Liver (tissue), 9 donors: Measurements from ENCODE around the gene PDE9A. TPM values are rescaled to one million over a fixed set of nuclear protein-coding genes. Genes with fewer than 3 reads are reported as not detected.

ENCODE experiments used
- DNase-seq: peaks from one replicate; pipeline ENCODE4 v3.0.0-alpha.2; 2017; ENCODE audit warnings: low spot score
- H3K27ac ChIP-seq, 2 donors: one replicate each; pipeline ENCODE4 v1.7.0; 2013; ENCODE audit warnings: inconsistent platforms in 2 of 2, low read length in 2 of 2, control low read depth in 1 of 2, low read depth in 1 of 2, mild to moderate bottlenecking in 1 of 2
- H3K27me3 ChIP-seq, 4 donors: one replicate each; pipeline versions ENCODE4 v1.6.1 to v1.7.0; 2013; ENCODE audit warnings: low read length in 3 of 4, inconsistent platforms in 1 of 4, mild to moderate bottlenecking in 1 of 4, moderate library complexity in 1 of 4; ENCODE audit not compliant: control insufficient read depth in 4 of 4, insufficient read depth in 4 of 4
- H3K36me3 ChIP-seq, 4 donors: one replicate each; pipeline versions ENCODE4 v1.6.1 to v1.7.0; 2013; ENCODE audit warnings: low read length in 3 of 4, mild to moderate bottlenecking in 3 of 4, low read depth in 1 of 4, moderate library complexity in 1 of 4; ENCODE audit not compliant: control insufficient read depth in 4 of 4, insufficient read depth in 3 of 4
- H3K4me1 ChIP-seq, 4 donors: one replicate each; pipeline versions ENCODE4 v1.6.1 to v1.7.0; 2013; ENCODE audit warnings: low read length in 3 of 4, mild to moderate bottlenecking in 3 of 4, moderate library complexity in 1 of 4; ENCODE audit not compliant: control insufficient read depth in 4 of 4, insufficient read depth in 4 of 4
- H3K4me3 ChIP-seq, 3 donors: one replicate each; pipeline versions ENCODE4 v1.6.1 to v1.7.0; 2013; ENCODE audit warnings: low read length in 3 of 3, control low read depth in 1 of 3, low read depth in 1 of 3, mild to moderate bottlenecking in 1 of 3
- H3K9ac ChIP-seq, 2 donors: one replicate each; pipeline ENCODE4 v1.7.0; 2013; ENCODE audit warnings: low read length in 2 of 2, mild to moderate bottlenecking in 2 of 2, moderate library complexity in 2 of 2, control low read depth in 1 of 2, low read depth in 1 of 2
- H3K9me3 ChIP-seq, 4 donors: one replicate each; pipeline versions ENCODE4 v1.6.1 to v1.7.0; 2013; ENCODE audit warnings: low read length in 3 of 4; ENCODE audit not compliant: control insufficient read depth in 4 of 4
- EGR1 ChIP-seq, 2 donors: IDR thresholded peaks; 2 replicates each; pipeline ENCODE4 v1.6.1; 2016 to 2018; ENCODE audit warnings: antibody characterized with exemption in 2 of 2, low read depth in 2 of 2
- FOXA1 ChIP-seq: IDR thresholded peaks from 2 replicates; pipeline ENCODE4 v1.6.1; 2016; ENCODE audit warnings: antibody characterized with exemption
- FOXA2 ChIP-seq: IDR thresholded peaks from 2 replicates; pipeline ENCODE4 v1.6.1; 2016; ENCODE audit warnings: antibody characterized with exemption
- GABPA ChIP-seq, 2 donors: IDR thresholded peaks in 1 of 2; conservative IDR thresholded peaks in 1 of 2; 2 replicates each; pipeline ENCODE4 v1.6.1; 2016; ENCODE audit warnings: antibody characterized with exemption in 2 of 2, mild to moderate bottlenecking in 1 of 2, moderate library complexity in 1 of 2
- HNF4A ChIP-seq, 2 donors: conservative IDR thresholded peaks; 2 replicates each; pipeline ENCODE4 v1.6.1; 2016; ENCODE audit warnings: antibody characterized with exemption in 2 of 2, mild to moderate bottlenecking in 2 of 2
- HNF4G ChIP-seq: IDR thresholded peaks from 2 replicates; pipeline ENCODE4 v1.6.1; 2016; ENCODE audit warnings: antibody characterized with exemption
- JUND ChIP-seq, 2 donors: IDR thresholded peaks; 2 replicates each; pipeline ENCODE4 v1.6.1; 2016; ENCODE audit warnings: antibody characterized with exemption in 2 of 2
- NR2F2 ChIP-seq: IDR thresholded peaks from 2 replicates; pipeline ENCODE4 v1.6.1; 2016; ENCODE audit warnings: antibody characterized with exemption
- RAD21 ChIP-seq, 2 donors: IDR thresholded peaks; 2 replicates each; pipeline ENCODE4 v1.6.1; 2016; ENCODE audit warnings: antibody characterized with exemption in 2 of 2, mild to moderate bottlenecking in 2 of 2
- RXRA ChIP-seq, 2 donors: IDR thresholded peaks; 2 replicates each; pipeline ENCODE4 v1.6.1; 2017 to 2018; ENCODE audit warnings: antibody characterized with exemption in 2 of 2, mild to moderate bottlenecking in 1 of 2
- SP1 ChIP-seq: IDR thresholded peaks from 2 replicates; pipeline ENCODE4 v1.6.1; 2018; ENCODE audit warnings: antibody characterized with exemption, mild to moderate bottlenecking
- TAF1 ChIP-seq: conservative IDR thresholded peaks from 2 replicates; pipeline ENCODE4 v1.6.1; 2016; ENCODE audit warnings: antibody characterized with exemption, mild to moderate bottlenecking
- YY1 ChIP-seq: IDR thresholded peaks from 2 replicates; pipeline ENCODE4 v1.6.1; 2016; ENCODE audit warnings: antibody characterized with exemption, mild to moderate bottlenecking
- ZBTB33 ChIP-seq: IDR thresholded peaks from 2 replicates; pipeline ENCODE4 v1.6.1; 2016; ENCODE audit warnings: antibody characterized with exemption
- WGBS: extraction: QIAGEN DNeasy Blood & Tissue Kit; methylation state at CpG from one replicate; pipeline ENCODE4 v1.1.7; 2013; 5-methylcytosine and 5-hydroxymethylcytosine counted together
- polyA plus RNA-seq, 2 donors: library from polyadenylated mRNA; stranded (reverse) in 1 of 2; unstranded in 1 of 2; fragments of 200-250 nt in 1 of 2; fragments of >200 nt in 1 of 2; fragmentation: Nextera tagmentation in 1 of 2; extraction: Ambion mirVana in 1 of 2; gene quantifications; one replicate each; pipeline versions ENCODE4 v1.2.1 to v1.2.3, GENCODE V29; 2013 to 2015
- total RNA-seq, 2 donors: library from RNA; depleted of rRNA; stranded (reverse); fragments of >200 nt; gene quantifications; one replicate each; pipeline ENCODE4 v1.2.3, GENCODE V29; 2014
- TF ChIP-seq, protein P1 (sequence below): IDR thresholded peaks from 2 replicates; pipeline ENCODE4 v1.6.1; 2016; ENCODE audit warnings: antibody characterized with exemption
- TF ChIP-seq, protein P2 (sequence below): IDR thresholded peaks from 2 replicates; pipeline ENCODE4 v1.6.1; 2016; ENCODE audit warnings: antibody characterized with exemption, mild to moderate bottlenecking
- TF ChIP-seq, protein P3 (sequence below): IDR thresholded peaks from 2 replicates; pipeline ENCODE4 v1.6.1; 2016; ENCODE audit warnings: antibody characterized with exemption
- donor health status: healthy.
- donor health status: healthy.
- donor health status: healthy.
- donor health status: healthy.
- donor health status: healthy.

The PDE9A gene
- total and polyA plus RNA-seq, 4 donors = 1.5 to 4.2 (median 2.7) TPM

- TF ChIP-seq SP1 (no peak), JUND (IDR thresholded peaks at IDR 0.05) (no peak), HNF4A (conservative IDR thresholded peaks at IDR 0.05) (no peak), GABPA (IDR thresholded peaks at IDR 0.05 in 1 of 2, conservative IDR thresholded peaks at IDR 0.05 in 1 of 2) (no peak), FOXA2 (no peak), ZBTB33 (no peak), RAD21 (IDR thresholded peaks at IDR 0.05) (no peak), RXRA (IDR thresholded peaks at IDR 0.05) (no peak), NR2F2 (no peak), HNF4G (no peak), FOXA1 (no peak), YY1 (no peak)
- TF ChIP-seq, protein P1, sequence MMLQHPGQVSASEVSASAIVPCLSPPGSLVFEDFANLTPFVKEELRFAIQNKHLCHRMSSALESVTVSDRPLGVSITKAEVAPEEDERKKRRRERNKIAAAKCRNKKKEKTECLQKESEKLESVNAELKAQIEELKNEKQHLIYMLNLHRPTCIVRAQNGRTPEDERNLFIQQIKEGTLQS = no peak
- TF ChIP-seq, protein P2, sequence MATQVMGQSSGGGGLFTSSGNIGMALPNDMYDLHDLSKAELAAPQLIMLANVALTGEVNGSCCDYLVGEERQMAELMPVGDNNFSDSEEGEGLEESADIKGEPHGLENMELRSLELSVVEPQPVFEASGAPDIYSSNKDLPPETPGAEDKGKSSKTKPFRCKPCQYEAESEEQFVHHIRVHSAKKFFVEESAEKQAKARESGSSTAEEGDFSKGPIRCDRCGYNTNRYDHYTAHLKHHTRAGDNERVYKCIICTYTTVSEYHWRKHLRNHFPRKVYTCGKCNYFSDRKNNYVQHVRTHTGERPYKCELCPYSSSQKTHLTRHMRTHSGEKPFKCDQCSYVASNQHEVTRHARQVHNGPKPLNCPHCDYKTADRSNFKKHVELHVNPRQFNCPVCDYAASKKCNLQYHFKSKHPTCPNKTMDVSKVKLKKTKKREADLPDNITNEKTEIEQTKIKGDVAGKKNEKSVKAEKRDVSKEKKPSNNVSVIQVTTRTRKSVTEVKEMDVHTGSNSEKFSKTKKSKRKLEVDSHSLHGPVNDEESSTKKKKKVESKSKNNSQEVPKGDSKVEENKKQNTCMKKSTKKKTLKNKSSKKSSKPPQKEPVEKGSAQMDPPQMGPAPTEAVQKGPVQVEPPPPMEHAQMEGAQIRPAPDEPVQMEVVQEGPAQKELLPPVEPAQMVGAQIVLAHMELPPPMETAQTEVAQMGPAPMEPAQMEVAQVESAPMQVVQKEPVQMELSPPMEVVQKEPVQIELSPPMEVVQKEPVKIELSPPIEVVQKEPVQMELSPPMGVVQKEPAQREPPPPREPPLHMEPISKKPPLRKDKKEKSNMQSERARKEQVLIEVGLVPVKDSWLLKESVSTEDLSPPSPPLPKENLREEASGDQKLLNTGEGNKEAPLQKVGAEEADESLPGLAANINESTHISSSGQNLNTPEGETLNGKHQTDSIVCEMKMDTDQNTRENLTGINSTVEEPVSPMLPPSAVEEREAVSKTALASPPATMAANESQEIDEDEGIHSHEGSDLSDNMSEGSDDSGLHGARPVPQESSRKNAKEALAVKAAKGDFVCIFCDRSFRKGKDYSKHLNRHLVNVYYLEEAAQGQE = no peak
- TF ChIP-seq, protein P3, sequence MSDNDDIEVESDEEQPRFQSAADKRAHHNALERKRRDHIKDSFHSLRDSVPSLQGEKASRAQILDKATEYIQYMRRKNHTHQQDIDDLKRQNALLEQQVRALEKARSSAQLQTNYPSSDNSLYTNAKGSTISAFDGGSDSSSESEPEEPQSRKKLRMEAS = no peak
- H3K9me3 ChIP-seq = no peaks in the 10 kb centered on the region
- WGBS = 68% methylated on average over 24 of the region's 24 CpGs
These were observed 11.9 kb upstream of the PDE9A start for GRCh38 chr21:42641311-42642218.

GRCh38 chr21:42642219-42642745 is 11.1 kb upstream of the PDE9A start:
- Histone ChIP-seq H3K36me3 (no peaks in the 10 kb centered on the region), H3K9ac (no peak overlapping the region), H3K4me1 (no peaks in the 10 kb centered on the region), H3K27me3 (no peaks in the 10 kb centered on the region), H3K27ac (no peak overlapping the region), H3K9me3 (no peaks in the 10 kb centered on the region), H3K4me3 (no peak overlapping the region)
- DNase-seq = no peak
- 64% methylated on average over 8 of the region's 8 CpGs for WGBS
- TF ChIP-seq HNF4G (no peak), TAF1 (no peak), FOXA2 (no peak), YY1 (no peak), HNF4A (conservative IDR thresholded peaks at IDR 0.05) (no peak), ZBTB33 (no peak), NR2F2 (no peak), EGR1 (IDR thresholded peaks at IDR 0.05; ENCODE audit: low read depth in 2 of 2) (no peak), GABPA (IDR thresholded peaks at IDR 0.05 in 1 of 2, conservative IDR thresholded peaks at IDR 0.05 in 1 of 2) (no peak), RAD21 (IDR thresholded peaks at IDR 0.05) (no peak), RXRA (IDR thresholded peaks at IDR 0.05) (no peak), JUND (IDR thresholded peaks at IDR 0.05) (no peak)
- TF ChIP-seq, protein P2 = no peak
- TF ChIP-seq, protein P3 = no peak
- TF ChIP-seq, protein P1 = no peak

More at GRCh38 chr21:42641311-42642218, 11.9 kb upstream of the PDE9A start:
- Histone ChIP-seq H3K27me3 (no peaks in the 10 kb centered on the region), H3K27ac (no peak overlapping the region), H3K9ac (no peak overlapping the region), H3K4me3 (no peak overlapping the region), H3K36me3 (no peaks in the 10 kb centered on the region), H3K4me1 (no peaks in the 10 kb centered on the region)
- no peak for DNase-seq
